Lower lobe of right lung (tissue), 2 donors: ENCODE measurements around the gene THSD4. TPM values are rescaled to one million over a fixed set of nuclear protein-coding genes. Genes with fewer than 3 reads are reported as not detected.
A peak's percentile ranks its signal among the peaks of the same experiment; 100 is the strongest.

ENCODE experiments used
- ATAC-seq, 2 donors: fragments of 200-7000 bp; cut with Tn5 transposase; one replicate each; pipeline ENCODE4 v1.9.1; 2020 to 2022; ENCODE audit warnings: mild to moderate bottlenecking in 2 of 2, moderate library complexity in 2 of 2
- DNase-seq: peaks from one replicate; pipeline ENCODE4 v3.0.0-alpha.2; 2020
- H3K27ac ChIP-seq: fragments of 200-600 bp; one replicate; pipeline ENCODE4 v1.8.0; 2022
- H3K27me3 ChIP-seq: fragments of 200-600 bp; one replicate; pipeline ENCODE4 v1.8.0; 2022; ENCODE audit warnings: low read depth
- H3K36me3 ChIP-seq: fragments of 200-600 bp; one replicate; pipeline ENCODE4 v1.8.0; 2022; ENCODE audit warnings: mild to moderate bottlenecking
- H3K4me1 ChIP-seq: fragments of 200-600 bp; one replicate; pipeline ENCODE4 v1.8.0; 2022
- H3K4me3 ChIP-seq: fragments of 200-600 bp; one replicate; pipeline ENCODE4 v1.8.0; 2022; ENCODE audit warnings: mild to moderate bottlenecking
- H3K9me3 ChIP-seq: fragments of 200-600 bp; one replicate; pipeline ENCODE4 v1.8.0; 2022
- intact Hi-C: fragments of 100-400 bp; cut with DNase I; formaldehyde crosslinking; loops from one replicate; pipeline ENCODE4 v1.11.0; 2022
- total RNA-seq: library from RNA; stranded (reverse); fragmentation: NEBNext Ultra II Directional; extraction: Animal tissue kit (Norgen Biotek cat#: 25700); gene quantifications from one replicate; pipeline ENCODE4 v1.2.1, GENCODE V29; 2021
- TF ChIP-seq, protein P1 (sequence below): fragments of 200-600 bp; IDR thresholded peaks from one replicate; pipeline ENCODE4 v1.8.0; 2022; ENCODE audit warnings: antibody characterized with exemption, mild to moderate bottlenecking
- donor health status: DM: no; HTN: yes; CAD: no; lungs with severe emphysema.

Gene THSD4
- total RNA-seq, 1 donor from 2014 or later: 18.2 TPM

DNA sequence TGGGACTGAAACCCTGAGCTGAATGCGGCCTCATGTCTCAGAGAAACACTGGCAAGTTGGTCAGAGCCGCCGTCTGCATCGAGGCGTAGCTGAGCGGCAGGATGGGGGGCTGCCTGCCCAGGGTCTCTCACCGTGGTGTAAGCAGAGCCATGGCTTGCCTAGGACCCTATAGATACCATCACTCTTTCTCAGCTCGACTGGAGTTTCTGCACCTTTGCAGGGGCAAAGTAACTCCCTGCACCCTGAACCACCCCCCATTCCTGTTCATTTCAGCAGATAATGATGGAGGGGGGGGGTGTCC lies 666.6 kb downstream of the THSD4 start:
- Histone ChIP-seq H3K4me1 (peaks cover 10% of the 10 kb centered on the region), H3K27ac (no peak overlapping the region), H3K36me3 (no peaks in the 10 kb centered on the region), H3K27me3 (no peaks in the 10 kb centered on the region), H3K9me3 (no peaks in the 10 kb centered on the region), H3K4me3 (no peak overlapping the region)
- no peak for ATAC-seq
- TF ChIP-seq, protein P1, sequence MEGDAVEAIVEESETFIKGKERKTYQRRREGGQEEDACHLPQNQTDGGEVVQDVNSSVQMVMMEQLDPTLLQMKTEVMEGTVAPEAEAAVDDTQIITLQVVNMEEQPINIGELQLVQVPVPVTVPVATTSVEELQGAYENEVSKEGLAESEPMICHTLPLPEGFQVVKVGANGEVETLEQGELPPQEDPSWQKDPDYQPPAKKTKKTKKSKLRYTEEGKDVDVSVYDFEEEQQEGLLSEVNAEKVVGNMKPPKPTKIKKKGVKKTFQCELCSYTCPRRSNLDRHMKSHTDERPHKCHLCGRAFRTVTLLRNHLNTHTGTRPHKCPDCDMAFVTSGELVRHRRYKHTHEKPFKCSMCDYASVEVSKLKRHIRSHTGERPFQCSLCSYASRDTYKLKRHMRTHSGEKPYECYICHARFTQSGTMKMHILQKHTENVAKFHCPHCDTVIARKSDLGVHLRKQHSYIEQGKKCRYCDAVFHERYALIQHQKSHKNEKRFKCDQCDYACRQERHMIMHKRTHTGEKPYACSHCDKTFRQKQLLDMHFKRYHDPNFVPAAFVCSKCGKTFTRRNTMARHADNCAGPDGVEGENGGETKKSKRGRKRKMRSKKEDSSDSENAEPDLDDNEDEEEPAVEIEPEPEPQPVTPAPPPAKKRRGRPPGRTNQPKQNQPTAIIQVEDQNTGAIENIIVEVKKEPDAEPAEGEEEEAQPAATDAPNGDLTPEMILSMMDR: no peak
- intact Hi-C loops: no loop called here
- no peak for DNase-seq

DNA sequence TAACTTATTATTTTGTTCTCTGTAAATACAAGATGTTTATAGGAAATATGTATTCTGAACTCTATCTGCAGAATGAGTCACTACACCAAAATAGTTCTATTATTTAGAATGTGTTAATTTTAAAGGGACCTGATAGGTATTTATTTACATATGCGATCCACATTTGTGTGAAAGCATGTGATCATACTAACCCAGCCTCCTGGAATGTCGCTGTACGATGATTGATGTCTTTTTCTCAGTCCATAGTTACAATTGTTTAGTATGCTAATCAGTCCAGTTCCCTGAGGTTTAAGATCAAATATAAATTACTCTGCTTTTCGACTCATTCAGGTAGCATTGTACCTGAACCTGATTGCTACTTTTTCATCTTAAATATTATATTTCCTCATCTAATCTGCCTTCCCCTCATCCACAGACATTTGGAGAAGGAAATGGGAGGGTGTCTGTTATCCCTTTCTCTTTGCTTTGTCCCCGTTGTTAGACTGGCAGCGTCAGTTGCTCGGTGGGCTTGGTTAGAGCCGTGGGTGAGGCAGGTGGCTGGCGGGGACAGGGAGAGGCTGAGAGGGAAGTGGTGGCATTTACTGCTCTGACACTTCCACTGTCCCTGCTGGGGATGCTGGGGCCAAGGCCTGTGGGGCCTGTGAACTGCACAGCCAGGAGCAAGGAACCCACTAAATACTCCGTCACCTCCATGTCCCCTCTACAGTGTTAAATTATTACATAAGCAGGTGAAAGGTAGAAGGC lies 667.3 kb downstream of the THSD4 start:
- Histone ChIP-seq H3K4me1 (peaks cover 10% of the 10 kb centered on the region), H3K9me3 (no peaks in the 10 kb centered on the region), H3K36me3 (no peaks in the 10 kb centered on the region), H3K4me3 (no peak overlapping the region), H3K27me3 (no peaks in the 10 kb centered on the region), H3K27ac (no peak overlapping the region)
- intact Hi-C loops: no loop called here
- TF ChIP-seq, protein P1: no peak
- ATAC-seq (no peak), DNase-seq (no peak)

DNA sequence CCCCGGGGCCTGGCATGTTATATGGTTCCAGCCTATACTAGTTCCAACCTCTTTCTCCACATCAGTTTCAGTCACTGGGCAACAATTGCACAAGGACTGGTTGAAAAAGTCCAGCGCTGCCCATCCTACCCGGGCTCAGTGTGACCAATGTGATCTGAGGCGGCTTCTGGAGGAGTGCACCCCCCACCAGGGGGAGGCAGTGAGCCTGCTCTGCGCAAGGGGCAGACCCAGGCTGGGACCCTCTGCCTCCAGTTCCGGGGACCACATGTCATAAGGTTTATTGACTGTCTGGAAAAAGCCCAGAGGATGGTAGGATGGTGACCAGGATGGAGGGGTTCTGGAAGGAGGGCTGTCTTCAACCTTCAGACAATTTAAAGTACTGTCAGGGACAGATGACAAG lies 669.4 kb downstream of the THSD4 start:
- Histone ChIP-seq H3K4me3 (no peak overlapping the region), H3K9me3 (no peaks in the 10 kb centered on the region), H3K27ac (no peak overlapping the region), H3K36me3 (no peaks in the 10 kb centered on the region), H3K4me1 (peaks cover 10% of the 10 kb centered on the region), H3K27me3 (no peaks in the 10 kb centered on the region)
- TF ChIP-seq, protein P1: peak; percentile 33
- ATAC-seq (no peak), DNase-seq (no peak)
- intact Hi-C loops: no loop called here

DNA sequence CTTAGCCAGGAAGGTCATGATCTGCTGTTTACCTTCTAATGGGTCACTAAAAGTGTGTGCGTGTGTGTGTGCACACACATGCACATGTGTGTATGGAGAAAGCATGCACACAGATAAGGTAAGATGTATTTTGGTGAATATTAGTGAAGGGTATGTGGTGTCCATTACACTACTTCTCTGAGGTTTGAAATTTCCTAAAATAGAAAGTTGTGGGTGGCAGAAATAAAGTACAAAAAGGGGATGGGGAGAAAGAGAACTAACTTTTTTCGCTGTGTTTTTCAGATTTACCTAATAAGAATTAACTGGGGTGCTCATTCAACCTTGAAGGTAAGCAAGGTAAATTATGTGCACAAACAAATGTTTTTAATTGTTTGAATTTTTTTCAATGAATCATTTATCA lies 670.7 kb downstream of the THSD4 start:
- DNase-seq (no peak), ATAC-seq (no peak)
- no peak overlapping the region for H3K4me3 ChIP-seq
- H3K27ac ChIP-seq: no peak overlapping the region
- H3K36me3 ChIP-seq: no peaks in the 10 kb centered on the region
- no peaks in the 10 kb centered on the region for H3K9me3 ChIP-seq
- TF ChIP-seq, protein P1: no peak
- intact Hi-C loops: no loop called here
- no peaks in the 10 kb centered on the region for H3K4me1 ChIP-seq
- no peaks in the 10 kb centered on the region for H3K27me3 ChIP-seq

DNA sequence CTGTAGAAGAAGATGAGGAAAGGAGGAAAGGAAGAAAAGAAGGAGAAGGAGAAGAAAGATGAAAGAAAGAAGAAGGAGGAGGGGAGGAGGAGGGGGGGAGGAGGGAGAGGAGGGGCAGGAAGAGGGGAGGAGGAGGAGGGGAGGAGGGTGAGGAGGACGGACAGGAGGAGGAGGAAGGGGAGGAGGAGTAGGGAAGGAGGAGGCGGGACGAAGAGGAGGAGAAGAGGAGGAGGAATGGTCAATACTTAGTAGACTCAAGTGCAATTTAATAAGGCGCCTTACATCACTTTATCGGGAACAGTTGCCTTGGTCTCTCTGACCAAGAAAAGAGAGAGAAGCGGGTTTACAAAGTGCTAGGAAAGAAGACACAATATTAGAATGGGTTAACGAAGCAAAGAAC lies 671.4 kb downstream of the THSD4 start:
- intact Hi-C loops: no loop called here
- no peak overlapping the region for H3K4me3 ChIP-seq
- no peaks in the 10 kb centered on the region for H3K9me3 ChIP-seq
- no peak overlapping the region for H3K27ac ChIP-seq
- no peaks in the 10 kb centered on the region for H3K27me3 ChIP-seq
- TF ChIP-seq, protein P1: no peak
- DNase-seq (no peak), ATAC-seq (no peak)
- H3K36me3 ChIP-seq: no peaks in the 10 kb centered on the region
- H3K4me1 ChIP-seq: no peaks in the 10 kb centered on the region
